MCF 10A (cell line): ENCODE data around the gene MTREX. TPM values are rescaled to one million over a fixed set of nuclear protein-coding genes. Genes with fewer than 3 reads are reported as not detected.

Experiments used
- BruUV-seq: library from RNA; stranded (reverse); fragments of 400-500 nt; replicated peaks from 2 replicates; lab custom pipeline; 2021; lab: Mats Ljungman, UMichigan
- CTCF ChIA-PET: fragments of 300-600 bp; sonication (Branson Sonifier 250); formaldehyde crosslinking; extraction: SDS; loops from one replicate; lab custom pipeline; 2021; ENCODE audit warnings: antibody characterized with exemption, inconsistent platforms; lab: Yijun Ruan, JAX
- POLR2A ChIA-PET: fragments of 300-600, 350-650 bp; sonication (Branson Sonifier 250); formaldehyde crosslinking; extraction: SDS; loops from one replicate; lab custom pipeline; 2020; ENCODE audit warnings: antibody characterized with exemption, inconsistent platforms; lab: Yijun Ruan, JAX
- DNase-seq: peaks from one replicate; pipeline ENCODE4 v3.0.0-alpha.2; 2018; ENCODE audit not compliant: unreplicated experiment
- H3K27ac Mint-ChIP-seq: one replicate; pipeline ENCODE4 v1.8.0; 2022; ENCODE audit warnings: mild to moderate bottlenecking, low read depth, mixed read lengths; ENCODE audit not compliant: unreplicated experiment
- H3K27me3 Mint-ChIP-seq: one replicate; pipeline ENCODE4 v1.8.0; 2022; ENCODE audit warnings: mixed read lengths; ENCODE audit not compliant: insufficient read depth, unreplicated experiment
- H3K36me3 Mint-ChIP-seq: one replicate; pipeline ENCODE4 v1.8.0; 2022; ENCODE audit warnings: mild to moderate bottlenecking, moderate library complexity, mixed read lengths; ENCODE audit not compliant: insufficient read depth, unreplicated experiment
- H3K4me1 Mint-ChIP-seq: one replicate; pipeline ENCODE4 v1.8.0; 2022; ENCODE audit warnings: mixed read lengths; ENCODE audit not compliant: insufficient read depth, unreplicated experiment
- H3K4me3 Mint-ChIP-seq: one replicate; pipeline ENCODE4 v1.8.0; 2022; ENCODE audit warnings: mild to moderate bottlenecking, moderate library complexity, mixed read lengths; ENCODE audit not compliant: unreplicated experiment
- H3K9me3 Mint-ChIP-seq: one replicate; pipeline ENCODE4 v1.8.0; 2022; ENCODE audit warnings: mixed read lengths; ENCODE audit not compliant: unreplicated experiment
- CTCF ChIP-seq: fragments of 200-600 bp; IDR thresholded peaks from one replicate; pipeline ENCODE4 v1.8.0; 2022; ENCODE audit warnings: antibody characterized with exemption, mild to moderate bottlenecking; ENCODE audit not compliant: unreplicated experiment
- intact Hi-C: fragments of 100-400 bp; cut with micrococcal nuclease; formaldehyde crosslinking; loops from 2 replicates; pipeline ENCODE4 v1.14.1; 2022
- total RNA-seq: library from RNA; stranded (reverse); gene quantifications from 2 replicates; pipeline ENCODE4 v1.2.3, GENCODE V29; 2022

MTREX gene
- total RNA-seq, 1 experiment from 2014 or later, result 118 TPM

GRCh38 chr5:55456216-55456895, 148.6 kb downstream of the MTREX start:
- Mint-ChIP-seq H3K36me3 (peaks cover 7% of the 10 kb centered on the region), H3K4me1 (peaks cover 6% of the 10 kb centered on the region), H3K4me3 (no peak overlapping the region), H3K27ac (no peak overlapping the region), H3K27me3 (no peaks in the 10 kb centered on the region), H3K9me3 (no peaks in the 10 kb centered on the region)
- TF ChIP-seq CTCF, result no peak
- no TSS peak for BruUV-seq
- peak; percentile 22 for DNase-seq
- POLR2A ChIA-PET, result interaction anchor here (0.7 to 1.2 kb wide), 4 partner anchors 10 to 61 kb away, joined by 3 to 4 read pairs (median 4); no protein-coding TSS in a partner anchor
- intact Hi-C loops, result no loop called here
- CTCF ChIA-PET, result interaction anchor here (1.0 kb wide), 1 partner anchor 236 kb away, joined by 4 read pairs; no protein-coding TSS in a partner anchor

- TF ChIP-seq CTCF, result no peak
- Mint-ChIP-seq H3K9me3 (no peaks in the 10 kb centered on the region), H3K27ac (no peak overlapping the region), H3K4me1 (peaks cover 6% of the 10 kb centered on the region), H3K27me3 (no peaks in the 10 kb centered on the region), H3K36me3 (no peaks in the 10 kb centered on the region), H3K4me3 (no peak overlapping the region)
- ChIA-PET CTCF (interaction anchor here (0.6 kb wide), 2 partner anchors 37 to 234 kb away, joined by 5 read pairs; no protein-coding TSS in a partner anchor), POLR2A (interaction anchor here (0.6 kb wide), 1 partner anchor 21 kb away, joined by 3 read pairs; no protein-coding TSS in a partner anchor)
- DNase-seq, result no peak
- intact Hi-C loops, result no loop called here
- no TSS peak for BruUV-seq
These were observed 151.8 kb downstream of the MTREX start for GRCh38 chr5:55459572-55459971.

- no TSS peak for BruUV-seq
- intact Hi-C loops, result no loop called here
- H3K27me3 Mint-ChIP-seq, result no peaks in the 10 kb centered on the region
- no peaks in the 10 kb centered on the region for H3K9me3 Mint-ChIP-seq
- no peak overlapping the region for H3K27ac Mint-ChIP-seq
- ChIA-PET CTCF (no interaction called here), POLR2A (no interaction called here)
- DNase-seq, result no peak
- H3K4me1 Mint-ChIP-seq, result no peaks in the 10 kb centered on the region
- no peak for TF ChIP-seq CTCF
- H3K36me3 Mint-ChIP-seq, result no peaks in the 10 kb centered on the region
- H3K4me3 Mint-ChIP-seq, result no peak overlapping the region
These were observed 155.8 kb downstream of the MTREX start for GRCh38 chr5:55463613-55464012.

- Mint-ChIP-seq H3K9me3 (peaks cover 8% of the 10 kb centered on the region), H3K4me1 (no peaks in the 10 kb centered on the region), H3K27ac (no peak overlapping the region), H3K36me3 (no peaks in the 10 kb centered on the region), H3K27me3 (no peaks in the 10 kb centered on the region), H3K4me3 (no peak overlapping the region)
- no TSS peak for BruUV-seq
- POLR2A ChIA-PET, result no interaction called here
- TF ChIP-seq CTCF, result no peak
- intact Hi-C loops, result no loop called here
- CTCF ChIA-PET, result interaction anchor here (0.6 to 1.0 kb wide), 3 partner anchors 9 to 42 kb away, joined by 3 read pairs; no protein-coding TSS in a partner anchor
- DNase-seq, result no peak
These were observed 160.2 kb downstream of the MTREX start for GRCh38 chr5:55467862-55468551.
